GM19467 (cell line): ENCODE data around the gene TMEM82.

Experiments
- ATAC-seq: cut with Tn5 transposase; IDR thresholded peaks from one replicate; pipeline ENCODE4 v1.9.1; 2021; ENCODE audit warnings: mild to moderate bottlenecking, moderate library complexity; ENCODE audit not compliant: unreplicated experiment

TMEM82 gene

DNA sequence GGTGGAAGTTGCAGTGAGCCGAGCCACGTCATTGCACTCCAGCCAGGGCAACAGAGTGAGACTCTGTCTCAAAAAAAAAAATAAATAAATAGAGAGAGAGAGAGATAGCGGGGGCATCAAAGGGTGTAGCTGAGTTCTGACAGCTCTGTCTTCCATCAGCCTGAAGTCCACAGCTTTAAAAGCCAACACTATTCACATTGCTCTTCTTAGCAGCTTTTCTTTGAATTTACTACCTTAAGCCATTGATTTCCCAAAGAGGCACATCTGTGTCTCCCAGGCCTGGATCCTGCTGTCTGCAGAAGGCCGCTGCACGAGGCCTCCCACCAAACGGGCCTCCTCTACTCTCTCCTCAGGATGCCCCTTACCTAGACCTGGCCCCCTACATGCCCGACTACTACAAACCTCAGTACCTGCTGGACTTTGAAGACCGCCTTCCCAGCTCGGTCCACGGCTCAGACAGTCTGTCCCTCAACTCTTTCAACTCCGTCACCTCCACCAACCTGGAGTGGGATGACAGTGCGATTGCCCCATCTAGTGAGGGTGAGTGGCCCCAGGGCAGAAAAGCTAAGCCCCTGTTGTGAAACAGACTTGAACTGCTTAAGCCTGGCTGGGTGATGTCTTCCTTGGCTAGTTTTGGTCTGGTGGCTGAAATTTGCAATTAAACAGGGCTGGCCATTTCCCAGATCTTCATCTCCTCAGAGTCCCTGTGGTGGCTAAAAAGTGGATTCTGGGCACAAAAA is 22.7 kb upstream of the TMEM82 start:
- no peak for ATAC-seq

DNA sequence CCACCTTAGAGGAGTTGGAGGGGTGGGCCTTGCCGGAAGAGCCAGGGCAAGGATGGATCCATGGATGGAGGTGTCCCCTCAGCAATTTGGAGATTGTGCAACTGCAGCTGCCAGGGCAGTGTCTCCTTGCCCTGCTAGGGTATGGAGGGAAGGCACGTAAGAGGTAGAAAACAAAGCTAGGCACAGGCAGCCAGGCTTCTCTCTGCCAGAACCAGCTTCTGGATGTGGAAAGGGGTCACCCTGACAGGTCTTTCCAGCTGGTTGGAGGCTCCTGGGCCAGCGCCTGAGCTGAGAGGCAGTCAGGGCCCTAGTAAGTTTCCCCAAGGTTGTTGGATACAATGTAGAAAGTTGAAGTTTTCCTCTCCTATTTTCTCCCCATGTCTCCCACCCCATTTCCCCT is 21.4 kb upstream of the TMEM82 start:
- no peak for ATAC-seq

DNA sequence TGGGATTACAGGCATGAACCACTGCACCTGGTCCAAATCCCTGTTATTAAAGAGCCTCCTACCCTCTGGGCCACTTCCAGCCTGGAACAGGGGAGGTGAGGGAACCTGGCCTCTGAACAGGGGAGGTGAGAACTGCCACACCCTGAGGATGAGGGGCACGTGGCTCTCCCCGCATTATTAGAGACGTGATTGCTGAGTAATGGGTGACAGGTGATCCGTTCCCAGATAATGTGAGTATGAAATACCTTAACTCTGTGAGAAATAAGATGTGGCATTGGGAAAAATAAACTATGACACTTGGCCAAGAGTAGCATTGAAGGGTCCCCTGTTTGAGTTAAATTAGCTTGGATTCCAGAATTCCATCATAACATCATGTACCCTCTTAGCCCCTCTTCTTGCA is 19.9 kb upstream of the TMEM82 start:
- no peak for ATAC-seq

DNA sequence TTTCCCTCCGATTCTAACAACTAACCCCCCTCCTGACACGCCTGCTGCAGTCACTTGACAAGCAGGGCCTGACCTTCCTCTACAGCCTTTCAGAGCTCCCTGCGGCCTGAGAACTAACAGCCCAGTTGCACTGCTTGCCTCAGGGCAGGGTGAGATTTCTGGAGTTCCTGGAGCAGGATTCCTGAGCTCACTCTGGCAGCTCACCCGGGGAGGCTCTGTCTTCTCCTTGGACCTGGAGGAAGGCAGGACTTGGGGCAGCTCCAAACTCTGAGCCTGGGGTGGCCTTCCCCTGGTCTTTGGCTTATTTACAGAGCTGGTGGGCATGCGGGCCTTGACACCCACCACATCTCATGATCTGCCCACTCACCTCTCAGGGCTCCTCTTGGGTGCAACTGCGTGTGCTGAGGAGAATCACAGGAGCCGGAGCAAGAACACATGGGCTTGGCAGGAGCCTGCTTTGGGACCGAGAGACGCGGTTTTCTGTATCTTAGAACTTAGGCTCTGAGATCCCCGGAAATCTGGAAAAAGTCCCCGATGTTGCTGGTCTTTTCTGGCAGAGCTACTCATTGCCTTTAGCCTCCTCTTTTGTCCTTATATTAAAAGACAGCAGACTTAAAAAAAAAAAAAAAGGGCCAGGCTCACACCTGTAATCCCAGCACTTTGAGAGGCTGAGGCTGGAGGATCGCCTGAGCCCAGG is 19.3 kb upstream of the TMEM82 start:
- no peak for ATAC-seq

DNA sequence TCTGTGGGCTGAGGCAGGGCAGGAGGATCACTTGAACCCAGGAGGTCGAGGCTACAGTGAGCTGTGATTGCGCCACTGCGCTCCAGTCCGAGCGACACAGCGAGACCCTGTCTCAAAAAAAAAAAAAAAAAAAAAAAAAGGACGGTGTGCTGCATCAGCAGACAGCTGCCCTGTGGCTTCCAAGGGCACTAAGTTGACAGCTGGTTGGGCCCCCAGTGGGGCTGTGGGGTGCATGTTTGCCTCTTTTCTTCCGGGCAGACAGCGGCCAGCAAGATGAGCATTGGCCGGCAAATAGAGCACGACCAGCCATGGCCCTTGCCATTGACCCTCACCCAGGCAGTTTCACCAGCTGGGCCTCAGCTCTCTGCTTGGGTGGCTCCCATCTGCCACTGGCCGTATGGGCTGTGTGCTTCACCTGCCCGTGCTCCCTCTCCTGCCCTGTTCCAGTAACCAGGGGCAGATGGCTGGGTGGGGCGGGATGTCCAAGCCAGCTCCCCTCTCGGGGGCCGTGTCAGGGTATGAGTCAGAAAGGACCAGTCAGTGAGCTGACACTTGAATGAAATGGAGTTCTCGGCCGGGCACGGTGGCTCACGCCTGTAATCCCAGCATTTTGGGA is 18.6 kb upstream of the TMEM82 start:
- no peak for ATAC-seq

DNA sequence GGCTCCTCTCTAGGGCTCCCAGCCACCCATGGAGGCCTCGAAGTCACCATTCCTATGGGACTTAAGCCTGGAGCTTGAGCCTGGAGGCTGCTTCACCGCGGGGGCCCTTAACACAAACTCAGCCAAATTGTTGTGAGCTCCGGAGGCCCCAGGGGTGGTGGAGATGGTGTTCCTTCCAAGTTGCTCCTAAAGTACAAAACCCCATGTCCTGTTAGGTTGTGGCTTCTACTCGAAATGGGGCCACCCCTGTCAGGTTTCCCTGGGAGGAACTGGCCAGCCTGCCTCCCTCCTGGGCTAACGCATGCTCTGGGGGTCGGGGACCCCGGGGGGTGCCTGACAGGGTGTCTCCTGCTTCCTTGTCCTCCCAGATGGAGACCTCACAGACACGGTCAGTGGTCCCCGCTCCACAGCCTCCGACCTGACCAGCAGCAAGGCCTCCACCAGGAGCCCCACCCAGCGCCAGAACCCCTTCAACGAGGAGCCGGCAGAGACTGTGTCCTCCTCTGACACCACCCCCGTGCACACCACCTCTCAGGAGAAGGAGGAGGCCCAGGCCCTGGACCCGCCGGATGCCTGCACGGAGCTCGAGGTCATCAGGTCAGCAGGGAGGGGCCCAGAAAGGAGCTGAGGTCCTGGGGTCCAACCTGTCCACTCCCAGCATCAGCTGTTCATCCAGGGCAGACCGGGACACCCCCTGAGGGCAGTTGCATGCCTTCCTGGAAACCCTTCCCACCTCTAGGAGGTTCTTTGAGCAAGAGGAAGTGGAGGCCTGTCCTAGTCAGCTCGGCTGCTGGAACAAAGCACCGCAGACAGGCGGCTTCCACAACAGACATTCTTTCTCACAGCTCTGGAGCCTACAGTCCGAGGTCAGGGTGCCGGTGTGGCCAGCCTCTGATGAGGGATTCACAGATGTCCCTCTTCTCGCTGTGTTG is 17.1 kb upstream of the TMEM82 start:
- ATAC-seq: no peak

DNA sequence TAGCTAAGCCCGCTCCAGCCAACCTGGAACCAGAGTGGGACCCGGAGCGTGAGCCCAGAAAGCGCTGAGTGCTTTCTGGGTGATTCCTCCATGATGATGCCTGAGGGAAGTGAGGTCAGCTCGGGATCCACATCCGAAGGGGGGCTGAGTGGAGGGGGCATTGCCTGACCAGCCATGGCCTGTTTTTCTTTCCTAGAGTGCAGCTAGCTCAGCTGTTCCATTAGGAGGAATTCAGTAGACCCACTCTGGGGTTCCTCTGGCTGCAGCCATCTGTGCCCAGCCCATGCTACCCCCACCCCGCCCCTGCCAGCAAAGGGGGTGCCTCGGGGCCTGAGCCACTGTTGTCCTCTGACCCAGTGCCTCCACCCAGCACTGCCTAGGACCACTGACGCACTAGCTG is 15.8 kb upstream of the TMEM82 start:
- ATAC-seq: no peak

DNA sequence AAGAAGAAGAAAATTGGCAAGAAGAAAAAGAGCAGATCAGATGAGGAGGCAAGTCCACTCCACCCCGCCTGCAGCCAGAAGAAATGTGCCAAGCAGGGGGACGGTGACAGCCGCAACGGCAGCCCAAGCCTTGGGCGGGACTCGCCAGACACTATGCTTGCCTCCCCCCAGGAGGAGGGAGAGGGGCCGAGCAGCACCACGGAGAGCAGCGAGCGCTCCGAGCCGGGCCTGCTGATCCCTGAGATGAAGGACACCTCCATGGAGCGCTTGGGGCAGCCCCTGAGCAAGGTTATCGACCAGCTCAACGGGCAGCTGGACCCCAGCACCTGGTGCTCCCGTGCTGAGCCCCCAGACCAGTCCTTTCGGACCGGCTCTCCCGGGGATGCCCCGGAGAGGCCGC is 15.3 kb upstream of the TMEM82 start:
- no peak for ATAC-seq

DNA sequence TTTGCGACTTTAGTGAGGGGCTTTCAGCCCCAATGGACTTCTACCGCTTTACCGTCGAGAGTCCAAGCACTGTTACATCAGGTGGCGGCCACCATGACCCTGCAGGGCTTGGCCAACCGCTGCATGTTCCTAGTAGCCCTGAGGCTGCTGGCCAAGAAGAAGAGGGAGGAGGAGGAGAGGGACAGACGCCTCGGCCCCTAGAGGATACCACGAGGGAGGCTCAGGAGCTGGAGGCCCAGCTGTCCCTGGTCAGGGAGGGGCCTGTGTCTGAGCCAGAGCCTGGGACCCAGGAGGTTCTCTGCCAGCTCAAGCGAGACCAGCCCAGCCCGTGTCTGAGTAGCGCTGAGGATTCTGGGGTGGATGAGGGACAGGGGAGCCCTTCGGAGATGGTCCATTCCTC is 14.9 kb upstream of the TMEM82 start:
- ATAC-seq: no peak

DNA sequence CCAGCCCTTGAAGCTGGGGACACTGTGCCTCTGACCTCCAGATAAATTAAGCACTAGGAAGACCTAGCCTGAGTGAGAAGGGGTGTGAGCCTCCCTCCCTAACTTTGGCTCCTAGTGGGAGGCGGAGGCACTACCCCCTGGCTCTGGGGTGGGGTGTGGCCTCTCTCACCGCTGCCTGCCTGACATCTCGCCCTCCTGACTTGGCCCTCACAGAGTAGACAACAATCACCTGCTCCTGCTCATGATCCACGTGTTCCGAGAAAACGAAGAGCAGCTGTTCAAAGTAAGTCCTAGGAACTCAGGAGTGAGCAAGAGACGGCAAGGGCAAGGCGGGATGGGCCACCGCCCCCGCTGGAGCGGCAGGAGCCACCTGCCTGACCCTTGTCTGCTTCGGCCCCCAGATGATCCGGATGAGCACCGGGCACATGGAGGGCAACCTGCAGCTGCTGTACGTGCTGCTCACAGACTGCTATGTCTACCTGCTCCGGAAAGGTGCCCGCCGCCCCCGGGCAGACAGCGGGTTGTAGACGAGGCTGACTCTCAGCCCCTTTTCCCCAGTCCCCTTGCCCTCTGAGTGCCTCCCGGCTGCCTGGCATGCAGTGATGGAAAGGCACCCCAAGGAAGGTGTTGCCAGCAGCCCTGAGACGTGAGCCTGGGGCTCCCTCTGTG is 14.3 kb upstream of the TMEM82 start:
- no peak for ATAC-seq

DNA sequence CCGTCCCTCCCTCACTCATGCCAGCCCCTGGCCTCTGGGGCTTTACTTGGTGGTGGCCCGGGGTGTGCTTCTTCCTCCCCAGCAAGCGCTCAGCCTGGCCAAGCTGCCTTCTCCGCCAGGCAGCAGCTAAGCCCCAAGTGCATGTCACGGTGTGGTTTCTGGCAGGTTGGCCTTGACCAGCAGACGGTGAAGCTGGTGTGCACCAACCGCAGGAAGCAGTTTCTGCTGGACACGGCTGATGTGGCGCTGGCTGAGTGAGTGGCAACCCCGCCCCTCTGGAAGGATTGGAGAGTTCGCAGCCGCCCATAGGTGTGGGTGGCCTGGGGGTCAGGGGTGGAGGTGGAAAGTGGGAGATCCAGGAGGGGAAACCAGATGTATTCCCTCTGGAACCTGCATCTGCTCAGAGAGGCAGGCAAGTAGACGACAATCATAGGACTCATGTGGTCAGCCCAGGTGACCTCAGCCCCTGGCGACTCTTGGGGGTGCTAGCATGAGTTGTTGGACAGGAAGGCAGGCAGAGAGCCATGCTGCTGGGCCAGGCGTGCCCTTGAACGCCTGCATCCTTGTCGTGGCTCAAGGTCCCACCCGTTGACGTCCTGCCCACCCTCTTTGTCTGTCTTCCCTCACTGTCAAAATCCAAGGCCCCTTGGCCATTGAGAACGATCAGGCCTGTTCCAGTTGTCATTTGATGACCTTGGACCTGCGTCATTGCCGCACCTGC is 13.2 kb upstream of the TMEM82 start:
- no peak for ATAC-seq

DNA sequence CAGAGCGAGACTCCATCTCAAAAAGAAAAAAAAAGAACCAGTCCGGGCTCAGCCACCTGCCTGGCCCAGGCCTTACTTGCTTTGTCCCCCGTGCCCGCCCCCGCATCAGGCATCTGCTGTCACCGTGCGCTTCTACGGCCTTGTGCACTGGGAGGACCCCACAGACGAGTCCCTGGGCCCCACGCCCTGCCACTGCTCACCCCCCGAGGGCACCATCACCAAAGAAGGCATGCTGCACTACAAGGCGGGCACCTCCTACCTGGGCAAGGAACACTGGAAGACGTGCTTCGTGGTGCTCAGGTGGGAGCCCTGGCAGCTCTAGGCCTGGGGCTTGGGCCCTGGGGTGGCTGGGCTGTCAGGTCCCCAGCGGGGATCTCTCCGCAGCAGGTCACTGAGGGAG is 11.9 kb upstream of the TMEM82 start:
- ATAC-seq: no peak

DNA sequence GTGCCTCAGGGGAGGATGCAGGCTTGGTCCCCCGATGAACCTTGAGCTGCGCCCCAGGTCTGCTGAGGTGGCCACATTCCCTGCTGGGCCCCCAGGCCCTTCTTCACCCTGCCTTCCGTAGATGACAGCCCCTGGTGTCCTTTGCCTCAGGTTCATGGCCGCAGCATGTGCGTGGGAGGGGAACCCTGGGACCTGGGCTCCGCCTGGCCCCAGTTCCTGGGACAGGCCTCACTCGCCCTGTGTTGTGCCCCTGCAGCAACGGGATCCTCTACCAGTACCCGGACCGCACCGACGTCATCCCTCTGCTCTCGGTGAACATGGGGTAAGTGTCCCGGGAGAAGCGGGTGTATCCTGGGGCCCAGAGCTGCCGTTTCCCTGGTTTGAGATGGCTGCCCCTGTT is 11.4 kb upstream of the TMEM82 start:
- ATAC-seq: no peak

DNA sequence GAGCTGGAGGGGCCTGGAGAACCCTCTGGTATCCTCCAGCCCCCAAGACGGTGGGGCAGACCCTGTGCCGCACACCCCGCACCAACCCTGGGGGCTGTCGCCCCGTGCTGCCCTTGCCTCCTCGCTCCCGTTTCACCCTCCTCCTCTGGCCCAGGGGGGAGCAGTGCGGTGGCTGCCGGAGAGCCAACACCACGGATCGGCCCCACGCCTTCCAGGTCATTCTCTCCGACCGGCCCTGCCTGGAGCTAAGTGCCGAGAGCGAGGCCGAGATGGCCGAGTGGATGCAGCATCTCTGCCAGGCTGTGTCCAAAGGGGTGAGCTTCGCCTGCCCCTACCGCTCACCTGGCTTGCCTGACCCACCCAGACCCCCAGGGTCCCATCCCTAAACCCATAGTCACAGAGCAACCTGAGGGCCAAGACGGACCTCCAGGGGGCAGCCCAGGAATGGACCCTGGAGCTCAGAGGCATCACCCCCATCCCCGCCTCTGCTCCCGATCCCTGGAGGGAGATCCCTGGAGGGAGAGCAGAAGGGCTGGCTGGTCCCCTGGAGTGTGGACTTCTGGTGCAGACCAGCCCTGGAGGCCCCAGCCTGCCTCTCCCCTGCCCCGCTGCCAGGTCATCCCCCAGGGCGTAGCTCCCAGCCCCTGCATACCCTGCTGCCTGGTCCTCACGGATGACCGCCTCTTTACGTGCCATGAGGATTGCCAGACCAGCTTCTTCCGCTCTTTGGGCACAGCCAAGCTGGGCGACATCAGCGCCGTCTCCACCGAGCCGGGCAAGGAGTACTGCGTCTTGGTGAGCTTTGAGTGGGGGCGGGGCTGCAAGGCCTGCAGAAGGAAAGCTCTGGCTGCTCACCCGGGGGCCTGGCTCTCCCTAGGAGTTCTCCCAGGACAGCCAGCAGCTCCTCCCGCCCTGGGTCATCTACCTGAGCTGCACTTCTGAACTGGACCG is 10.3 kb upstream of the TMEM82 start:
- ATAC-seq: no peak

DNA sequence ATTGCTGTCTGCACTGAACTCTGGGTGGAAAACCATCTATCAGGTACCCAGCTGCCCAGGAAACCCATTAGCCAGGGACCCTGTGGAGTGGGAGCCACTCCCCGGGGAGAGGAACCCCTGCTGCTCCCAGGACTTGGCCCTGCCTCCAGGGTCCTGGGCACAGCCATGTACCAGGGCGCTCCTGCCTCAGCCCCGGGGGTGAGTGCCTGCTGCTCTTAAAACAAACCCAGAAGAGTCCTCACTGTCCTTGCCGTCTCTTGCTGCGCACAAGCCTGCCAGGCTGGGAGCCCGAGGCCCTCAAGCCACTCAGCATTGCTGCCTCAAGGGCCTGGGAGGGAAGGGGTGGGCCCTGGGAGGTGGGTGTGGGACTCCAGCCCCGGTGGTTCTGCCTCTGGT is 9.6 kb upstream of the TMEM82 start:
- no peak for ATAC-seq

DNA sequence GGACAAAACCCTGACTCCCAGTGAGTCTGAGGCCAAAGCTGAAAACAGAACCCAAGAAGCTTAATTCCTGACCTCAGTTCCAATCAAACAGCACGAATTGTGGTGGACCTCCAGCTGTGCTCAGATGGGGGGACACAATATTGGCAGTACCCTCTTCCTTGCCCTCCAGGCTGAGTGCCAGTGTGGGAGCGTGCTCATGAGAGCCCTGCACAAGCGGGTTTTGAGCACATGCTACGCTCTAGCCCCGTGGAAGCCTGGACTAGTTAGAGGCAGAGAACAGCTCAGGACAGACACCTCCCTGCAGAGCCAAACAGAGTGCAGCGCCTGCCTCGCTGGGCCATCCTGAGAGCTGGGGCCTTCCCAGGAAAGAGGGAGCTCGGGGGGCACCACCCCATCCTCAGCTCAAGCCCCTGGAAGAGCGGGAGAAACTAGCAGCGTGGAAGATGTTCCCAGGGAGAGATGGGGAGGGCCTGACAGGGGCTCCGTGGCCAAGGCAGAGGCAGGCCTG is 9.0 kb upstream of the TMEM82 start:
- no peak for ATAC-seq

DNA sequence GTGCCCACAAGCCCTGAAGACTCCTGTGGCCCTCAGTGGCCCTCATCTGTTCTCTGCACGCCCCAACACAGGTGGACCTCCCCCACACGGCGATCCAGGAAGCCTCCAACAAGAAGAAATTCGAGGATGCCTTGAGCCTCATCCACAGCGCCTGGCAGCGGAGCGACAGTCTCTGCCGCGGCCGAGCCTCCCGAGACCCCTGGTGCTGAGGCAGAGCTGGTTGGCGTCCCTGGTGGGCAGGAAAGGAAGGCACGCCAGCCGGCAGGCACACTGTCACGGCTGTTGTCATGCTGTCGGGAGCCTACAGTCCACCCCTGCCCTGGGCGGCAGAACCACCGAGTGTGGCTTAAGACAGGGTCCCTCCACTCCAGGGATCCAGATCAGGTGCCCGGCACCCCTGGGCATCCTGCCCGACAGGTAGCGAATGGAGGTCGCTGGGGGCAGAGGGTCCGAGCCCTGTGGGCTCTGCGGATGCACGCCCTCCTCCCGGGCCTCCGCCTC is 8.5 kb upstream of the TMEM82 start:
- no peak for ATAC-seq

DNA sequence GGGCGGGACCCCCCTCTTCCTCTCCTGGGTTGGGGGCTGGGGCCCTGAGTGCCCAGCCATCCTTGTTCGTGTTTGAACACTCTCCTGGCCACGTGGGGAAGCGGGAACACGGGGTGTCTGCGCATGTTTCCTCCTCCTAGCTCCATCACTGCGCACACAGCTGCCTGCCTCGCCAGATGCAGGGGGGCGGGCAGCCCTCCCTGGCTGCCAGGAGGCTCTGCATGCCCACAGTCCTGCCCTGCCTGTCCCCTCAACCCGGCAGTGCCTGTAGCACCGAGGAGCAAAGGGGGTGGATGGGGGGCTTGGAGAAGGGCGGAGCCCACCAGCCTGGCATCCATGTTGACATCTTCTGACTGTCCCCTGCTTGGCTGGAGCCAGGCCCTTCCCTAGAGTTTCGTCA is 8.0 kb upstream of the TMEM82 start:
- no peak for ATAC-seq

DNA sequence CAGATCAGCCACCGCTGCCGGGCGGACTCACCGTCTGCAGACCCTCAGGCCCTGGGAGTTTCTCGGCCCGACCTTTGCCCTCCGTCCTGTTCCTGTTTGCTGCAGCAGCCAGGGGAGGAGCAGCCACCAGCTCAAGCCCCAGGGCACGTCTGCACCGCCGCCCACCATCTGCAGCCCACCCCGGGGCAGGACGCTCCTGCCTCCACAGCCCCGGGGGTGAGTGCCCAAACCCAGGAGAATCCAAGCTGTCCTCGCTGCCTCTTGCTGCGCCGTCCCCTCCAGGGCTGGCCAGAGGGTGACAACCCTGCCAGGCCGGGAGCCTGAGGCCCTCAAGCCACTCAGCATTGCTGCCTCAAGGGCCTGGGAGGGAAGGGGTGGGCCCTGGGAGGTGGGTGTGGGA is 7.4 kb upstream of the TMEM82 start:
- no peak for ATAC-seq
